Natural killer cell treated with Interleukin-12 subunit alpha and Interleukin-12 subunit beta and Interleukin-15 and Interleukin-18, amount 100 ng/mL, for 72 hours (primary cell): ENCODE results near the gene INSYN2B. TPM values are rescaled to one million over a fixed set of nuclear protein-coding genes. Genes with fewer than 3 reads are reported as not detected.

Source experiments
- ATAC-seq, 2 donors: fragments of 150-1000 bp; cut with Tn5 transposase in 1 of 2; sonication (Bioruptor Pico), chemical (Tn5 transposase) in 1 of 2; 2 replicates each; pipeline ENCODE4 v1.10.0; 2021
- DNase-seq: peaks from one replicate; pipeline ENCODE4 v3.0.0; 2022; ENCODE audit warnings: low spot score
- H3K27ac Mint-ChIP-seq, 2 donors: 1 replicate in 1 of 2; 2 replicates in 1 of 2; pipeline ENCODE4 v1.8.0; 2022; ENCODE audit warnings: mixed read lengths in 2 of 2, mild to moderate bottlenecking in 1 of 2, moderate library complexity in 1 of 2
- H3K27me3 Mint-ChIP-seq, 2 donors: 1 replicate in 1 of 2; 2 replicates in 1 of 2; pipeline ENCODE4 v1.8.0; 2022; ENCODE audit warnings: mixed read lengths in 2 of 2
- H3K36me3 Mint-ChIP-seq: one replicate; pipeline ENCODE4 v1.8.0; 2022; ENCODE audit warnings: mixed read lengths
- H3K4me1 Mint-ChIP-seq, 2 donors: 1 replicate in 1 of 2; 2 replicates in 1 of 2; pipeline ENCODE4 v1.8.0; 2022; ENCODE audit warnings: low read depth in 2 of 2, mixed read lengths in 2 of 2, mild to moderate bottlenecking in 1 of 2
- H3K4me3 Mint-ChIP-seq: one replicate; pipeline ENCODE4 v1.8.0; 2022; ENCODE audit warnings: mixed read lengths
- H3K9me3 Mint-ChIP-seq: 2 replicates; pipeline ENCODE4 v1.8.0; 2022; ENCODE audit warnings: mixed read lengths
- total RNA-seq, 2 donors: library from RNA; stranded (reverse); gene quantifications; one replicate each; pipeline ENCODE4 v1.2.3, GENCODE V29; 2022

Gene INSYN2B
- total RNA-seq = not detected

DNA sequence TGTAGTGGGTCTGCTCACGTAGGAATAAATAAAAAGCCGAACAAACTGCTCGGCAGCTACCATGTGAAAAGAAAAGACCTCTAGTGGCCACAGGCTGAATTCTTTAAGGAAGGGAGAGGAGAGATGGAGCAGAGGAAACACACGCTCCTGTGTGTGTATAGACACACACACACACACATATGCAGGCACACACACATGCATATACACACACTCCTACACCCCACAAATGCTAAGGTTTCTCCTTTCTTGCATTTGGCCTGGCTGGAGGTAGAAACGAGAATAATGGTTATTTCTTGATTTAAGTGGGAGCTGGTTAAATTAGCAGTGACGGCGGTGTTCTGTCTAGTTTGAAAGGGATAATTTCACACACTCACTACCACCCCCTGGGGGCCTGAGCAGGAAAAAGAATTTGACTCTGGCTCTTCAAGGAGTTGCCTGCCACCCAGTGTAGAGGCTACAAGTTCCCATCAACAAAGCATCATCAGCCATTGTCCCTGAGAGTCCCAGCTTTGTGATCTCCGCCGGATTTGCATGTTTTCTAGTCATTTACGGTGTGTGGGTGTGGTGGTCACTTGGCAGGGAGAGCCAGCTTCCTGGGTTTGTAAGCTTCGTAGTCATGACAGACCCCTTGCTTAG is at the start of gene INSYN2B:
Gene INSYN2B, minus strand, starts transcription at position 78 of the 636 bp plus-strand sequence. CDS start 96,597 bp downstream, outside the sequence.
- ATAC-seq = peak in 1 of 2 donors; percentile 48
- no peak for DNase-seq

DNA sequence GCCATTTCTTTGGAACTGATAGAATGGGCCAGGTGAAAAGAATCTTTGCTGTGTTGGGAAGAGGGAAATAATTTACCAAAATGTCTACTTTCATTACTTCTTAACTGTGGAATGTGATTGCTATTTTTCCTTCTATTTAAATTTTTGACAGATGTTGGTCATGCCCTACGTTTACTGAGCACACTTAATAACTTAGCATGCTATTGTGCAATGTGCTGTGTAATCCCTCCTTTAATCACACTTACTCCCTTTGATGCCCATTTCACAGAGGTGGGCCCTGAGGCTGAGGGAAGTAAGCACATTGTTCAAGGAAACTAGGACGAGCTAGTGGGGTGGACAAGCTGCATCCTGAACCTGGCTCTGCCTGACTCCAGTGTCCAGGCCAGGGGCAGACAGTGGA is 47.8 kb upstream of the INSYN2B start:
- H3K9me3 Mint-ChIP-seq = no peaks in the 10 kb centered on the region
- DNase-seq = no peak
- peaks cover 31% of the 10 kb centered on the region for H3K36me3 Mint-ChIP-seq
- peak overlapping the region in 1 of 2 donors; percentile 66 for H3K27ac Mint-ChIP-seq
- no peaks in the 10 kb centered on the region for H3K27me3 Mint-ChIP-seq
- H3K4me1 Mint-ChIP-seq = peaks cover 0 to 15% of the 10 kb centered on the region in 2 donors
- no peak for ATAC-seq
- H3K4me3 Mint-ChIP-seq = no peak overlapping the region

More for the DNA sequence above, at the start of gene INSYN2B:
- no peak within 1 kb of the TSS for H3K4me3 Mint-ChIP-seq
- no peak within 1 kb of the TSS for H3K27ac Mint-ChIP-seq
- H3K4me1 Mint-ChIP-seq = peaks cover 0 to 16% of the 10 kb centered on the region in 2 donors
- no peaks in the 10 kb centered on the region for H3K27me3 Mint-ChIP-seq
- no peaks in the 10 kb centered on the region for H3K9me3 Mint-ChIP-seq
- peaks cover 10% of the 10 kb centered on the region for H3K36me3 Mint-ChIP-seq

DNA sequence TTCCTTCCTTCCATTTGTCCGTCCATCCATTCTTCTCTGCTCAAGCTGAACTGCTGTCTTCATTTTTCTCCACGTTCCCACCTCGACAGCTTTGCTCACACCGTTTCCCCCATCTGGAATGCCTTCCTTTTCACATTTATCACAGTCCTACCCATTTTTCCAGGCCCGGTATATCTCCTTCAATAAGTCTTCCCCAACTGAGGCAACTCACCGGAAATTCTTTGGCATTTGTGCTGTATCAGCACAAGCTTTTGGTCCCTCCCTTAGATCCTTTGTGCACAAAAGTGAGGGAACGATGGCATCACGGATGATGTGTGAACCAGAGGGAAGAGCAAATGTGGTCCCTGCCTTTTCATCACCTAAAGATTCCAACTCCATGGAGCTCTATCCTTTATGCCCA is 45.6 kb upstream of the INSYN2B start:
- ATAC-seq = no peak
- peaks cover 33% of the 10 kb centered on the region for H3K36me3 Mint-ChIP-seq
- H3K27me3 Mint-ChIP-seq = no peaks in the 10 kb centered on the region
- H3K9me3 Mint-ChIP-seq = no peaks in the 10 kb centered on the region
- no peak overlapping the region for H3K4me3 Mint-ChIP-seq
- H3K4me1 Mint-ChIP-seq = peaks cover 0 to 15% of the 10 kb centered on the region in 2 donors
- no peak overlapping the region for H3K27ac Mint-ChIP-seq
- no peak for DNase-seq

DNA sequence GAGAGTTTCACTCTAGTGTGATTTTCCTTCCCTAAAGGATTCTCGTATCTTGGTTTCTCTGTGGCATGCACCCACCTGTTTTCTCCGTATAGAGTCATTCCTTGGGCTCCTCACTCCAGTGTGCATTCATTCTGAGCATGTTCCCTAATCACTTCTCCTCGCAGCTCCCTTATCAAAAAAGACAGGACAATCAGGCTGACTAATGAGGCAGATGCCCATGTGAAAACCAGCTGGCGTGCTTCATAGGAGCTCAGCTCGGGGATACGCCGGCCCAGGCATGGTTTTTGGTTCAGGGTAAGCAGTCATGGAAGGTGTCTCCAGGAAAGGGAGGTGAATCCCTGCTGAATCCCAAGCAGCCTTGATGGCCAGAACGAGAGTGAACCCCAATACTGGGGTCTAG is 41.2 kb upstream of the INSYN2B start:
- Mint-ChIP-seq H3K27me3 (no peaks in the 10 kb centered on the region), H3K9me3 (no peaks in the 10 kb centered on the region), H3K4me1 (peaks cover 0 to 4% of the 10 kb centered on the region in 2 donors), H3K27ac (no peak overlapping the region), H3K4me3 (no peak overlapping the region), H3K36me3 (peaks cover 27% of the 10 kb centered on the region)
- ATAC-seq (no peak), DNase-seq (no peak)

DNA sequence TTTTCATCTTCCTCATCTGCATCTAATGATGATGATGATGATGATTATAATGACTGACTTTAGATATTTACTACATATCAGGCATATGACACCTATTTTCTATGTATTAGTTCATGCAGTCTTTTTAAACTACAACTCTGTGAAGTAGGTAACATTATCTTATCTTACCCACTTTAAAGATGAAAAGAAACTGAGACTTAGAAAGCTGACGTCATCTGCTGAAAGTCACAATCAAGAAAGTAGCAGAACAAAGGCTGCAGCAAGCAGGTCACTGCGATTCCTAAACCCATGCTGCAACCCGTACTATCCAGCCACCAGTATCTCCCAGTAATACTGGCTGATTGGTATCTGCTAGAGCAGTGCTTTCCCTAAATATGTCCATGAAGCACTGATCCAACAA is 40.1 kb upstream of the INSYN2B start:
- no peaks in the 10 kb centered on the region for H3K9me3 Mint-ChIP-seq
- ATAC-seq (no peak), DNase-seq (no peak)
- peaks cover 21% of the 10 kb centered on the region for H3K36me3 Mint-ChIP-seq
- H3K4me1 Mint-ChIP-seq = no peaks in the 10 kb centered on the region
- H3K4me3 Mint-ChIP-seq = no peak overlapping the region
- H3K27me3 Mint-ChIP-seq = no peaks in the 10 kb centered on the region
- H3K27ac Mint-ChIP-seq = no peak overlapping the region

DNA sequence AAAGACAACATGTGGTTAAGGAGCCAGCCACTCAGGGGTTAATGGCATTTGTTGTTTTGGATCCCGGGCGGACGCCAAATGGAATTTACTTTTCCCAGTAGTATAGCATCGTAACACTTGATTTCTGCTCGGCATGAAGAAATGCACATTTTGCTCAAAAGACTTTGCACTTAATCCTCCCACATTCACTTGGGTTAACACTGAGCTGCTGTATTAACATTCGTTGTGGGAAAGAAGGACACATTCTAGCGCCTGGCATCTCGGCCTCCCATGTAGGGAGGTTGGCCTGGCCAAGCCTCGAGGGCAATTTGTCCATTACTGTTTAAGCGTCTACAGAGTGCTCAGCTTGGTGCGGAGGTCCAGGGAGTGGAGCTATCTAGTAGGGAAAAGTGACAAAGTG is 32.3 kb upstream of the INSYN2B start:
- Mint-ChIP-seq H3K4me1 (peaks cover 0 to 6% of the 10 kb centered on the region in 2 donors), H3K27ac (no peak overlapping the region), H3K36me3 (peaks cover 19% of the 10 kb centered on the region), H3K9me3 (no peaks in the 10 kb centered on the region), H3K27me3 (no peaks in the 10 kb centered on the region), H3K4me3 (no peak overlapping the region)
- ATAC-seq (no peak), DNase-seq (no peak)

DNA sequence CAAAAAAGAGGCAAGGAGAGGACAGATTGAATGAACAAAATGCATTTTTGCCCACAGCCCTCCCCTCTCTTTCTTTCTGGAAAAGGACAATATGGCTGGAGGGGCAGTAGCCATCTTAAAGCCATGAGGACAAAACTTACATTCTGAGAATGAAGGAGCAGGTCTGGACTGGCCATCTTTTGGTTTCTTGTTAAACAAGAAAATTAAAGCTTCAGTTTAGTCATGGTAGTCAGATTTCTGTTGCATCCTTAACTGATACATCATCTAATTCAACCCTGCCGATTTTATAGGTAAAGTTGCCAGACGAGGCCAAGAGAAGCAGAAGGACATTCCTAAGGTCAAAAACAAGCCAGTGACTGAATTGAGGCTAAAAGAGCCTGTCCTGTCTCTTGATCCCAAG is 31.5 kb upstream of the INSYN2B start:
- H3K4me3 Mint-ChIP-seq = no peak overlapping the region
- peaks cover 18% of the 10 kb centered on the region for H3K36me3 Mint-ChIP-seq
- ATAC-seq (no peak), DNase-seq (no peak)
- no peaks in the 10 kb centered on the region for H3K9me3 Mint-ChIP-seq
- H3K4me1 Mint-ChIP-seq = peaks cover 0 to 6% of the 10 kb centered on the region in 2 donors
- no peak overlapping the region for H3K27ac Mint-ChIP-seq
- H3K27me3 Mint-ChIP-seq = no peaks in the 10 kb centered on the region

DNA sequence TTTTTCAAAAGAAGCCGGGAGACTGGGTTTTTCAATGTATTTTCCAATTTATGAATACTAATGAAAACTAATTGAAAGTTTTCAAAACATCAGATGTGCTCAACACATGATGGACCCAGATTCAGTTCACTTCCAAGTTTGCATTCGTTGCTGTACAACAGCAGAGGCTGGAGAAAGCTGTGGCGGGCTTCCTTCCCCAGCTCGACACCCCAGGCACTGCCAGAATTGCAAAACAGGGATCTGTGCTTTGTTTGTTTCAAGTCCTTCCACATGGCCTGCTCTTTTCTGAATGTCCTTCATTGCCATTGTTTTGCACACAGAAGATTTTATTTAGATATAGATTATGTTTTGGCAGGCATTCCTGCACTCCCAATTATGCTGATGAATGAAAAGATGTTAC is 30.3 kb upstream of the INSYN2B start:
- DNase-seq (no peak), ATAC-seq (no peak)
- no peaks in the 10 kb centered on the region for H3K9me3 Mint-ChIP-seq
- H3K27ac Mint-ChIP-seq = no peak overlapping the region
- no peaks in the 10 kb centered on the region for H3K27me3 Mint-ChIP-seq
- H3K36me3 Mint-ChIP-seq = peaks cover 14% of the 10 kb centered on the region
- peaks cover 0 to 6% of the 10 kb centered on the region in 2 donors for H3K4me1 Mint-ChIP-seq
- H3K4me3 Mint-ChIP-seq = no peak overlapping the region

DNA sequence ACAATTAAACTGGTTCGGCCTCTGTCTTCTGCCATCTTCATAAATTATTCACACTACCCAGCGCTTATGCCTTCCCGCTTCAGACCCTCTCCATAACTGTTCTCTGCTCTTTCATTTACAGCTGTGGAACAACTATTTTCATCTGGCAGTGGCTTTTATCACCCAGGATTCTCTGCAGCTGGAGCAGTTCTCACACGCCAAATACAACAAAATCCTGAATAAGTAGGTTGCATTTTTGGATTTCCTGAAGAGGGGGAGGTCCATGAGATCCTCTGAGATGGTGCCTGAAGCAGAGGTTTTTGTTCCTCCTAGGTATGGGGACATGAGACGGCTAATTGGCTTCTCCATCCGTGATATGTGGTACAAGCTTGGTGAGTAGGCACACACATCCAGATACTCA is 28.1 kb upstream of the INSYN2B start:
- ATAC-seq (no peak), DNase-seq (no peak)
- Mint-ChIP-seq H3K9me3 (no peaks in the 10 kb centered on the region), H3K27ac (no peak overlapping the region), H3K4me1 (peaks cover 0 to 3% of the 10 kb centered on the region in 2 donors), H3K27me3 (no peaks in the 10 kb centered on the region), H3K4me3 (no peak overlapping the region), H3K36me3 (peaks cover 19% of the 10 kb centered on the region)

DNA sequence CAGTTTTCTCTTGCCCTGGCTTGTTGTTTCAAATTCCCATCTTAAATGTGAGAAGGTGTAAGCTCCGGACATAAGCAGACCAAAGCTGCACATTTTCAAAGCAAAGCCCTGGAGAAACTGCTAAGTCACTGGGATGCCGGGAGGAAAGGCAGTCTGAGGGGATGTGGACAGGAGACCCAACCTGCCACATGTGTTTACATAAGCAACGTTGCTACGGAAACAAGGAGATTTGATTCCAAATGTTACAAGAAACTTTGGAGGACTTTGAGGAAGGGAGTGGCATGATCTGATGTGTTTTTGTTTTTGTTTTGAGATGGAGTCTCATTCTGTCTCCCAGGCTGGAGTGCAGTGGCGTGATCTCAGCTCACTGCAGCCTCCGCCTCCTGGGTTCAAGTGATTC is 25.7 kb upstream of the INSYN2B start:
- ATAC-seq = no peak
- H3K36me3 Mint-ChIP-seq = peaks cover 29% of the 10 kb centered on the region
- H3K27me3 Mint-ChIP-seq = no peaks in the 10 kb centered on the region
- no peak for DNase-seq
- no peak overlapping the region for H3K4me3 Mint-ChIP-seq
- peaks cover 0 to 3% of the 10 kb centered on the region in 2 donors for H3K4me1 Mint-ChIP-seq
- H3K9me3 Mint-ChIP-seq = no peaks in the 10 kb centered on the region
- no peak overlapping the region for H3K27ac Mint-ChIP-seq

DNA sequence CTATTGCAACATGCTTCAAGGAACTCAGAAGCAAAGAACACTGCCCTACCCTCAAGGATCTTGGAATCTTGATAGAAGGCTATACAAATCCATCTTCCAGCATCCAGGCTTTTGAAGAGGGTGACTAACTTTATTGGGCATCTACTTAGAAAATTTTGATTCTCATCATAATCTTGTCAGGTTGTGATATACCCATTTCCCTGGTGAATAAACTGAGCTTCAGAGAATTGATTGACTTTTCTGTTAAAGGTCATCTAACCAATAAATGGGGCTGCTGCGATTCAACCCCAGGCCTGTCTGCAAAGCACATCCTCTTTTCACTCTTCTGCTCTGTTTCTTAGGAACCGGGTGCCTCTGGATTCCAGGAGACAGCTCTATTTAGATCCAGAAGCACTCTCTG is 19.9 kb upstream of the INSYN2B start:
- H3K36me3 Mint-ChIP-seq = peaks cover 38% of the 10 kb centered on the region
- no peaks in the 10 kb centered on the region for H3K27me3 Mint-ChIP-seq
- ATAC-seq = no peak
- H3K9me3 Mint-ChIP-seq = no peaks in the 10 kb centered on the region
- no peak overlapping the region for H3K4me3 Mint-ChIP-seq
- H3K4me1 Mint-ChIP-seq = peaks cover 0 to 6% of the 10 kb centered on the region in 2 donors
- no peak for DNase-seq
- H3K27ac Mint-ChIP-seq = no peak overlapping the region

DNA sequence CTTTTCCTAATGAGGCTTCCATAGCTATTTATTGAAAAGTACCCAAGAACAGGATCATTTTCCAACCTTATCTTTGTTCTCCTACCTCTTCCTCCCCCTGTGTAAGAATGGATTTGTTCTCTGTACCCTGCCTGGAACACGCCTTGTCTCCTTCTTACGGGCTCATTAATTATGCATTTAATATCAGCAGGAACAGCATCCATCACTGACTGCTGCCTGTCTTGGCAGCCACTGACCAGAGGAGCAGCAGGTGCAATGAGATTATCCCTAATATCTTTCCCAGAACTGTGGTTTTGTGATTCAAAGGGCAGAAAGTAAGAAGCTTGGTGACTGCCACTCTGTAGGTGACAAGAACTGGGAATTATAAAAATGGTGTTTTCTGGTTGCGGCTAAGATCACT is 19.3 kb upstream of the INSYN2B start:
- Mint-ChIP-seq H3K36me3 (peaks cover 40% of the 10 kb centered on the region), H3K9me3 (no peaks in the 10 kb centered on the region), H3K4me1 (peaks cover 0 to 6% of the 10 kb centered on the region in 2 donors), H3K27ac (no peak overlapping the region), H3K4me3 (no peak overlapping the region), H3K27me3 (no peaks in the 10 kb centered on the region)
- DNase-seq (no peak), ATAC-seq (no peak)

DNA sequence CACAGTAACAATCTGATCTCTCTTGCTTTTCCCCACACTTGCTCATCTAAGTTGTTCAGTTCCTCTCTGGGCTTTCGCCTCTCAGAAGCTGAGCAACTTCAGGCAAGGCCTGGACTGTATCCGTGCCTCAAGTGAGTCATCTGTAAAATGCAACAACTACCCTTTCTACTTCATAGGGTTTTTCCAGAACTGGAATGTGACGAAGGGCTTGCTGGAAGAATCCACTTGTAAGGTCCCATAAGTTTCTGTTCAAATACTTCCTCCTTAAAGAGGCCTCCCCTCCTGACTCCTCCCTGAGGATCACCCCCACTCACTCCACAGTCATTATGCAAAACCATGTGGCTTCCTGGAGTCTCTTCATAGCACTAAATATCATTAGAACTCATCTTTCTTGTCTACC is 17.5 kb upstream of the INSYN2B start:
- Mint-ChIP-seq H3K27ac (no peak overlapping the region), H3K36me3 (peaks cover 39% of the 10 kb centered on the region), H3K4me3 (no peak overlapping the region), H3K4me1 (peaks cover 0 to 9% of the 10 kb centered on the region in 2 donors), H3K27me3 (no peaks in the 10 kb centered on the region), H3K9me3 (no peaks in the 10 kb centered on the region)
- no peak for ATAC-seq
- DNase-seq = no peak

DNA sequence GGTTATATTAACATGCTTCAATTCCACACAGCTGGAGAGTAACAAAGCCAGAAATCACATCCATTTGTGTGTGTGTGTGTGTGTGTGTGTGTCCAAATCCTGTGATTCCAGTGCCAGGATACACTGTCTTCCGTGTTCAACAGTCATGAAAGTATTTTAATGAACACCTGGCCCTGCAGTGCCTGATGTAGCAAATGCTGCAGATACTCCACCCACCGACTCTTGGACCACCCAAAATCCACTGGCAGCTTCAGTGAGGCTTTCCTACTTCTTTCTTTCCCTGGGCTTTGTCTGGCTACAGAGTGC is 13.1 kb upstream of the INSYN2B start:
- H3K27me3 Mint-ChIP-seq = no peaks in the 10 kb centered on the region
- H3K27ac Mint-ChIP-seq = no peak overlapping the region
- H3K36me3 Mint-ChIP-seq = peaks cover 29% of the 10 kb centered on the region
- peaks cover 0 to 10% of the 10 kb centered on the region in 2 donors for H3K4me1 Mint-ChIP-seq
- H3K4me3 Mint-ChIP-seq = no peak overlapping the region
- no peak for DNase-seq
- H3K9me3 Mint-ChIP-seq = no peaks in the 10 kb centered on the region
- no peak for ATAC-seq
